Tongue (tissue), 2 donors: ENCODE results near the gene SELENOO. TPM values are rescaled to one million over a fixed set of nuclear protein-coding genes. Genes with fewer than 3 reads are reported as not detected.
A peak's percentile ranks its signal among the peaks of the same experiment; 100 is the strongest.
"Not testable (repeated sequence)": the region's sequence is repeated elsewhere in the genome, so short reads cannot be mapped to it uniquely, and the experiment has no call there.

Experiments
- DNase-seq: peaks from one replicate; pipeline ENCODE4 v3.0.0-alpha.2; 2015
- total RNA-seq: library from RNA; depleted of rRNA; stranded (reverse); fragments of >200 nt; gene quantifications from one replicate; pipeline ENCODE4 v1.2.3, GENCODE V29; 2014

The SELENOO gene
- total RNA-seq, 1 donor from 2014 or later, result 15.0 TPM

DNA sequence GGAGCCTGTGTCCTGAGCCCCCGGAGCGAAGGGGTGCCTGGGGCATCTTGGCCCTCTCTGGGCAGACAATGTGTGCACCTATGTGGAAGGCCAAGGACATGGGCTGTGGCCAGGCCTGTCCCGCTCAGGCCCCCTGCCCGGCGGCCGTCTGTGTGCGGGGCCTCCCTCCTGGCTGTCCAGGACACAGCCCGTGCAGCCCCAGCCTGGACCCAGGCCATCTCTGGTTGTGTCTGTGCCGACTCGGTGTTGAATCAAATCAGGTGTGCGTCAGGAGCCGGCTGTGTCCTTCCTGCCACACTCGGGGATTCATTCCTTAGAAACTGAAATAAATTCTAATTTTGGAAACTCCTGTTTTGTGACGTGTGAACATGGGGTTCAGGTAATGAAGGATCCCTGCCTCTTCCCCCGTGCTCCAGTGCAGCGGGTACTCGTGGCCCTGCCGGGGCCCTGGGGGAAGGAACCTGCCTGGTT lies 1.5 kb upstream of the SELENOO start:
- DNase-seq, result no peak

GRCh38 chr22:50199829-50200460 lies 866 bp upstream of the SELENOO start:
- no peak for DNase-seq

DNA sequence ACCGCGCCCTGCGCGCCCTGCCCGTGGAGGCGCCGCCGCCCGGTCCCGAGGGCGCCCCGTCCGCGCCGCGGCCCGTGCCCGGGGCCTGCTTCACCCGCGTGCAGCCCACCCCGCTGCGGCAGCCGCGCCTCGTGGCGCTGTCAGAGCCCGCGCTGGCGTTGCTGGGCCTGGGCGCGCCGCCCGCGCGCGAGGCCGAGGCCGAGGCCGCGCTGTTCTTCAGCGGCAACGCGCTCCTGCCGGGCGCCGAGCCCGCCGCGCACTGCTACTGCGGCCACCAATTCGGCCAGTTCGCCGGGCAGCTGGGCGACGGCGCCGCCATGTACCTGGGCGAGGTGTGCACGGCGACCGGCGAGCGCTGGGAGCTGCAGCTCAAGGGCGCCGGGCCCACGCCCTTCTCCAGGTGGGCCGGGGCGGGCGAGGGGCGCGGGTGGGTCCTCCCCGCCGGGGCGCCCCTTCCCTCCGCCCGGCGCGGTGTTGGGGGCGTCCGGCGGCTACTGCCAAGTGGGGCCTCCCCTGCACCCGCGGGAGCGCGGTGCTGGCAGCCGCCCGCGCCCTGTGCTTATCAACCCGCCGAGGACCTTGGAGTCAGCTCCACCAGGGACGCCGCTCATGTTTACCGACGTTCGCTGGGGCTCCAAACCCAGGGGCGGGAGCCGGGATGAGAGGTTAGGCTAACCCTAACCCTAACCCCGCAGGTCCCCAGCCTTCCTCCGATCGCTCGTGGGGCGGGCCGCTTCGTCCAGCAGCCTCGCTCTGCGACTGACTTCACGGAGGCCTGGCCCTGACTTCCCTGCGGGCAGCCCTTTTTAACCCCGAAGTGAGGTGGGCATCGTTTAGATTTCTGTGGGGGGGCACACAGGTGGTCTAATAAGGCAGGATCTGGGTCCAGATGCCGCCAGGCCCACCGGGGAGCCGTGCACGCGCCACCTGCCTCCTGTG lies 649 bp downstream of the SELENOO start:
- DNase-seq, result no peak

GRCh38 chr22:50202130-50202666 lies 1.4 kb downstream of the SELENOO start:
- DNase-seq, result no peak

DNA sequence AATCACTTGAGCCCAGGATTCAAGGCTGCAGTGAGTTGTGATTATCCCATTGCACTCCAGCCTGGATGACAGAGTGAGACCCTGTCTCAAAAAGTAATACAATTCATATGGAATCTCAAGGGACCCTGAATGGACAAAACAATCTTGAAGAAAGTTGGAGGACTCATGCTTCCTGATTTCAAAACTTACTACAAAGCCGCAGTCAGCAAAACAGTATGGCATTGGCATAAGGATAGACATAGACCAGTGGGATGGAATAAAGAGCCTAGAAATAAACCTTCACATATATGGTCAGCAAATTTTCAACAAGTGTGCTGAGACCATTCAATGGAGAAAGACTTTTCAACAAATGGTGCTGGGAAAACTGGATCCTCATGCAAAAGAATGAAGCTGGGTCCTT lies 2.5 kb downstream of the SELENOO start:
- DNase-seq, result no peak

DNA sequence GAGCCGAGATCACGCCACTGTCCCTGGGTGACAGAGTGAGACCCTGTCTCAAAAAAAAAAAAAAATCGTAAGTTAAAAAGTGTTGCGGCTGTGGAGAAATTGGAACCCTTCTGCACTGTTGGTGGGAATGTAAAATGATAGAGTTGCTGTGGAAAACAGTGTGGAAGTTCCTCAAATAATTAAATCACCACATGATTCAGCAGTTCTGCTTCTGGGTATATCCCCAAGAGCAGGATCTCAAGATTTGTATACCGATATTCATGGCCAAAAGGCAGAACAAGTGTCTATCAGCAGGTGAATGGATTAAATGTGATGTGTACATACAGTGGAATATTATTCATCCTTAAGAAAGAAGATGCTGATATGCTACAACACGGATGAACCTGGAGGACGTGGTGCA lies 3.8 kb downstream of the SELENOO start:
- no peak for DNase-seq

GRCh38 chr22:50204998-50205397 lies 4.2 kb downstream of the SELENOO start:
- DNase-seq, result not testable (repeated sequence)

GRCh38 chr22:50205781-50206569 lies 5.2 kb downstream of the SELENOO start:
- DNase-seq, result no peak

DNA sequence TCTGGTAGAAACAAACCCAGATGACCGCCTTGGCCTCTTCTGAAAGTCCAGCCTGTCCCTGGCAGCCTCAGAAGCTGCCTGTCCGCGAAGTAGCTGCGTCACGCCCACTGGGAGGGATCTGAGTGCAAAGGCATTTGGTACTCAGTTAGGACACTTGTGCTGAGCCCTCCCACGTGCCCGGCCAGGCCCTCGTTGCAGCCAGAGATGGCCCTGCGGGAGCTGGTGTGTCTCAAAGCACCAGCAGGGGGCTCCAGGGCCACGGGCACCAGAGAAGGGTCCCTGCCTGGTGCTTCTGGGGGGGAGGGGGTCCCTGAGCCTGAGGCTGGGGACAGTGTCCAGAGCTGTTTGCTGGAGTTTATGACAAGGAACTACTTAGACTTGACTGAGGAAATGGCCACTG lies 5.8 kb downstream of the SELENOO start:
- peak; percentile 71 for DNase-seq

GRCh38 chr22:50207383-50208140 lies 6.8 kb downstream of the SELENOO start:
- DNase-seq, result no peak

DNA sequence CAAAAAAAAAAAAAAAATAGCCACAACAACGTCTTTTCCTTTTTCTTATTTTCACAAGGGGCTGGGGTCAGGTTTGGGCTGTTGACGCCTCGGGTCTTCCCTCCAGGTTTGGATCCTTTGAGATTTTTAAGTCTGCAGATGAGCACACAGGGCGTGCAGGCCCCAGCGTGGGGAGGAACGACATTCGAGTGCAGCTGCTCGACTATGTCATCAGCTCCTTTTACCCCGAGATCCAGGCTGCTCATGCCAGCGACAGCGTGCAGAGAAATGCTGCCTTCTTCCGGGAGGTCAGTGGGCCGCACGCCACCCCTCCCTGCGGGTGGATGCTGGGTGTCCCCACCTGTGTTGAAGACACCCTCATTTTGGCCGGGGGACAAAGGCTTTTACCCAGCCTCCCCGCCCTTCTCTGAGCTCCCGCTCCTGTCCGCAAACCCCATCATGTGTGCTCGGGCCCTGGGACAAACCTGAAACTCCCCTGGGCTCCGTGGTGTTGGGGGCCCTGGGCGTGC lies 7.7 kb downstream of the SELENOO start:
- DNase-seq, result peak; percentile 73

DNA sequence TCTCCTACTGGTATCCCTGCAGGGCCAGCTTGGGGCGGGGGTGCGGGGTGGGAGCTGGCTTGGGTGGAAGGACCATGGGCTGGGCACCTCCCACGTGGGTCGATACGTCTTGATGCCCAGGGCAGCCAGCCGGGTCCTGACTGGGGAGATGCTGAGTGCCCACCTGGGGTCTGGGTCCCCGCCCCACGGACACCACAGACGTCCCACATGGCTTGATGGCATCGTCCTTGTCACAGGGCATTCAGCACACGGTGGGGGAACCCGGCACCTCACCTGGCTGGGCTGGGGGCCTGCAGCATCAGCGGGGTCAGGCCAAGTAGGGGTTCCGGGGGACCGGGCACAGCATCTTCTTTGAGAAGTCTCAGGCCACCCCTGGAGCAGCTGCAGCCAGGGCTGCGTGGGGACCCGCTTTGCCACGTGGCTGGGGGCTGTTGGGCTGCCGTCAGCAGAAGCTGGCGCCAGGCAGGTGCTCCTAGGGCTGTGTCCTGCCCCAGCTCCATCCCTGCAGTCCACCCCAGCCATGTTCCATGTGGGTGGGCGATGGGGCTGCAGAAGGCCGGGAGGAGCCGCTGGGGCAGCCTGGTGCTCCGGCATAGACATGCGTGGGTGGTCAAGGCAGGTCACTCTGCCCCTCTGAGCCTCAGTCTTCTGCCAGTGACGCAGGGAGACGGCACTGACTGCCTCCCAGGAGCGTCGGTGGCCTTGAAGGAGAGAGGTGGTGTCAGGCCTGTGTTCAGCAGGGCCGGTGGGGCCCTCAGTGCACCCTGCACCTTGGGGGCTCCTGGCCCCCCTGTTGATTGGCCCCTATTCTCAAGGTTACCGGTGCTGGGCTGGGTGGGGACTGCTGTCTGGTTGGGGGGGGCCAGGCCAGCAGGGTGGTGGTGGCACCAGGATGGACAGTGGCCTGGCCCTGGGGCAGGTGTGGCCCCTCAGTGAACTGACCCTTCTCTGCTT lies 8.4 kb downstream of the SELENOO start:
- DNase-seq, result no peak

DNA sequence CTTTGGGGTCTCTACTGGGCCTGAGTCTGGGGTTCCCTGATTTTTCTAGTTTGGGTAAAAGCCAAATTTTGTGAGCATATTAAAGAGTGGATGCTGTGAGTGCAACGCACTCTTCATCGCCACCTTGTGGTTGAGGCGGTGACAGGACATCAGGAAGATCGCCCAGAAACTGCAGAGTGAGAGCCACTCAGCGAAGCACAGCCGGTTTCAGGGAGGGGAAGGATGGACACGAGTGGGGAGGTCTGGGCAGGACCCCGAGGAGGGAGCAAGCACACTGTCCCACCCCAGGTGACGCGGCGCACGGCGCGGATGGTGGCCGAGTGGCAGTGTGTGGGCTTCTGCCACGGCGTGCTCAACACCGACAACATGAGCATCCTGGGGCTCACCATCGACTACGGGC lies 9.1 kb downstream of the SELENOO start:
- DNase-seq, result peak; percentile 83

- no peak for DNase-seq
Measured at GRCh38 chr22:50210378-50211139, 9.7 kb downstream of the SELENOO start.

- no peak for DNase-seq
Measured at GRCh38 chr22:50211147-50211546, 10.3 kb downstream of the SELENOO start.

GRCh38 chr22:50213263-50213662 lies 12.5 kb downstream of the SELENOO start:
- DNase-seq, result no peak

DNA sequence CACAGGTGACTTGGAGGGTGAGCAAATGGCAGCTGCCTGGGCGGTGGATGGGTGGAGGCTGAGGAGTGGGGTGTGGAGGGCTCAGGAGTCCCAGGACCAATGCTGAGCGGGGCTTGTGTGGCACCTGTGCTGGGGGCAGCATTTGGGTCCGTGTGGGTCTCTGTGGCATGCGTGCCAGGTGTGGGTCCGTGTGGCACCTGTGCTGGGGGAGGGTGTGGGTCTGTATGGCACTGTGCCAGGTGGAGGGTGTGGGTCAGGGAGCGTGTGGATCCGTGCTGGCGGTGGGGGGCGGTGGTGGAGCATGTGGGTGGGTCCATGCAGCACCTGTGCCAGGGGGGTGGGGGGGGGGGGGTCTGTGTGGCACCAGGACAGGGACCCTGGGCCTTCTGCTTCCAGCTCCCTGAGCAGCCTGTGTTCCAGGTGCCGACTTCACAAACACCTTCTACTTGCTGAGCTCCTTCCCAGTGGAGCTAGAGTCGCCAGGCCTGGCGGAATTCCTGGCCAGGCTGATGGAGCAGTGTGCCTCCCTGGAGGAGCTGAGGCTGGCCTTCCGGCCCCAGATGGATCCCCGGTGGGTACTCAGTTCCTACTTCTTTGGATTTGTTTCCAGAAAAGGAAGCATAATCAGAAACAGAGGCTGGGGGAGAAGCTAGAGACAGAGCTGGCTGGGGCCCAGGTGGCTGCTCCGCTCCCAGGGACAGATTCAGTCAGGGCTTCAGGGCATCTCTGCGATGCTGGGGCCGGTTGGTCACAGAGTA lies 14.7 kb downstream of the SELENOO start:
- DNase-seq, result no peak

- no peak for DNase-seq
Measured at GRCh38 chr22:50216055-50216683, 15.4 kb downstream of the SELENOO start.
